ENCODE data around the gene TMEM14A. TPM values are rescaled to one million over a fixed set of nuclear protein-coding genes. Genes with fewer than 3 reads are reported as not detected.

Gene TMEM14A
- total and polyA plus RNA-seq, 9 of the 15 experiments (the other 6 are each of a cell fraction or from before 2014, with no cell fraction given): 3.5 to 43.3 (median 8.5) TPM

DNA sequence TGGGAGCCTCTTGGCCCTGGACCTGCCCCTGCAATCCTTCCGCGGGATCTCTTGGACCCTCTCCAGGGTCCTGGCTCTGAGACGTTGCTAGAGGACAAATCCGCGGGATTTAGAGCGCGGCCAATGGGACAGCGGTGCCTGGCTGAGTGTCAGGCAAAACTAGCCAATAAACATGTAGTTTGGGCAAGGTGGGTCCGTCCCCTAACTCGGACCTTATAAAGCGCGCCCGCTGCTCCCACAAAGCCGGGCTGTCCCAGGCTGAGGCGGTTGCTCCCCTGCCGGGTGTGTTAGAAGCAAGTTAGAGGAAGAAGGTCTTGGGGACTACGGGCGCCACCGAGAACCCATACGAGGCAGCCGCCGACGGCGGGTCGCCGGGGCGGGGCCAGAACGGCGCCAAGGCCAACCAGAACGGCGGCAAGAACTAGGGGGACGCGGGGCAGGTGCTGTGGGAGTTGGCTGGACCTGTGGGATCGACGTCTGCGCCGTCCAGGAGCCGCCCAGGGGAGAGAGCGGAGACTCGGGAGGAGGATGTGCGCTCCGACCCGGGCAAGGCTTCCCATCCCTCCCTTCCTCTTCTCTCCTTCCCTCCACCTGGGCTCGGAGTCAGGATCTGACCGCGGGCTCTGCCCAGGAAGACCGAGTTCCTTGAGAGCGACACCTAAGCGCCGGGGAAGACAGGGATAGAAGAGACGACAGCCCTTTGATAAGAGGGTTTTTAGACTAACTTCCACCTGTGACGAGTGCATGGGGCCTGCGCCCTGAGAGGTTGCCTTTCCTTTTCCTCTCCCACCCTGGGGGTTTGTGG, 6.5 kb upstream of the TMEM14A start (continued):
- TF ChIP-seq PRPF4 (IDR thresholded peaks at IDR 0.05; ENCODE audit: insufficient read depth, low read depth, low read length, poor library complexity, severe bottlenecking) (no peak), NR3C1 (CRISPR knock-in tag; IDR thresholded peaks at IDR 0.05) (no peak), HDAC6 (IDR thresholded peaks at IDR 0.05; ENCODE audit: low read depth, low read length) (no peak), ELF2 (CRISPR knock-in tag; IDR thresholded peaks at IDR 0.05) (no peak), ZNF184 (CRISPR knock-in tag; IDR thresholded peaks at IDR 0.05) (no peak), ZNF121 (CRISPR knock-in tag; conservative IDR thresholded peaks at IDR 0.05) (no peak), PML (IDR thresholded peaks at IDR 0.05; ENCODE audit: low read length) (peak; percentile 67; the same call in 1 of the 2 replicates), ZFX (CRISPR knock-in tag; IDR thresholded peaks at IDR 0.05) (peak; percentile 43; the same call in 1 of the 2 replicates), BRD4 (IDR thresholded peaks at IDR 0.05) (no peak), HIVEP1 (CRISPR knock-in tag; IDR thresholded peaks at IDR 0.05) (0 out of 2 replicates have a peak, but pooled peaks have one; percentile 36), ZBTB17 (CRISPR knock-in tag; IDR thresholded peaks at IDR 0.05) (no peak), ZNF274 (IDR thresholded peaks at IDR 0.05; ENCODE audit: borderline replicate concordance, low read depth, low read length) (no peak), THRAP3 (IDR thresholded peaks at IDR 0.05; ENCODE audit: borderline replicate concordance) (no peak), COPS2 (conservative IDR thresholded peaks at IDR 0.05) (no peak), SREBF2 (CRISPR knock-in tag; IDR thresholded peaks at IDR 0.05) (no peak), L3MBTL2 (IDR thresholded peaks at IDR 0.05) (peak; percentile 77), CREM (IDR thresholded peaks at IDR 0.05; ENCODE audit: low read depth) (peak; percentile 36; the same call in 1 of the 2 replicates)
- TF ChIP-seq, protein P1, sequence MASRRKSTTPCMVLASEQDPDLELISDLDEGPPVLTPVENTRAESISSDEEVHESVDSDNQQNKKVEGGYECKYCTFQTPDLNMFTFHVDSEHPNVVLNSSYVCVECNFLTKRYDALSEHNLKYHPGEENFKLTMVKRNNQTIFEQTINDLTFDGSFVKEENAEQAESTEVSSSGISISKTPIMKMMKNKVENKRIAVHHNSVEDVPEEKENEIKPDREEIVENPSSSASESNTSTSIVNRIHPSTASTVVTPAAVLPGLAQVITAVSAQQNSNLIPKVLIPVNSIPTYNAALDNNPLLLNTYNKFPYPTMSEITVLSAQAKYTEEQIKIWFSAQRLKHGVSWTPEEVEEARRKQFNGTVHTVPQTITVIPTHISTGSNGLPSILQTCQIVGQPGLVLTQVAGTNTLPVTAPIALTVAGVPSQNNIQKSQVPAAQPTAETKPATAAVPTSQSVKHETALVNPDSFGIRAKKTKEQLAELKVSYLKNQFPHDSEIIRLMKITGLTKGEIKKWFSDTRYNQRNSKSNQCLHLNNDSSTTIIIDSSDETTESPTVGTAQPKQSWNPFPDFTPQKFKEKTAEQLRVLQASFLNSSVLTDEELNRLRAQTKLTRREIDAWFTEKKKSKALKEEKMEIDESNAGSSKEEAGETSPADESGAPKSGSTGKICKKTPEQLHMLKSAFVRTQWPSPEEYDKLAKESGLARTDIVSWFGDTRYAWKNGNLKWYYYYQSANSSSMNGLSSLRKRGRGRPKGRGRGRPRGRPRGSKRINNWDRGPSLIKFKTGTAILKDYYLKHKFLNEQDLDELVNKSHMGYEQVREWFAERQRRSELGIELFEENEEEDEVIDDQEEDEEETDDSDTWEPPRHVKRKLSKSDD (conservative IDR thresholded peaks at IDR 0.05; ENCODE audit: low read length): no peak
- TF ChIP-seq, protein P2, sequence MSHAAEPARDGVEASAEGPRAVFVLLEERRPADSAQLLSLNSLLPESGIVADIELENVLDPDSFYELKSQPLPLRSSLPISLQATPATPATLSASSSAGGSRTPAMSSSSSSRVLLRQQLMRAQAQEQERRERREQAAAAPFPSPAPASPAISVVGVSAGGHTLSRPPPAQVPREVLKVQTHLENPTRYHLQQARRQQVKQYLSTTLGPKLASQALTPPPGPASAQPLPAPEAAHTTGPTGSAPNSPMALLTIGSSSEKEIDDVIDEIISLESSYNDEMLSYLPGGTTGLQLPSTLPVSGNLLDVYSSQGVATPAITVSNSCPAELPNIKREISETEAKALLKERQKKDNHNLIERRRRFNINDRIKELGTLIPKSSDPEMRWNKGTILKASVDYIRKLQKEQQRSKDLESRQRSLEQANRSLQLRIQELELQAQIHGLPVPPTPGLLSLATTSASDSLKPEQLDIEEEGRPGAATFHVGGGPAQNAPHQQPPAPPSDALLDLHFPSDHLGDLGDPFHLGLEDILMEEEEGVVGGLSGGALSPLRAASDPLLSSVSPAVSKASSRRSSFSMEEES (CRISPR knock-in tag; IDR thresholded peaks at IDR 0.05): no peak
- TF ChIP-seq, protein P3, sequence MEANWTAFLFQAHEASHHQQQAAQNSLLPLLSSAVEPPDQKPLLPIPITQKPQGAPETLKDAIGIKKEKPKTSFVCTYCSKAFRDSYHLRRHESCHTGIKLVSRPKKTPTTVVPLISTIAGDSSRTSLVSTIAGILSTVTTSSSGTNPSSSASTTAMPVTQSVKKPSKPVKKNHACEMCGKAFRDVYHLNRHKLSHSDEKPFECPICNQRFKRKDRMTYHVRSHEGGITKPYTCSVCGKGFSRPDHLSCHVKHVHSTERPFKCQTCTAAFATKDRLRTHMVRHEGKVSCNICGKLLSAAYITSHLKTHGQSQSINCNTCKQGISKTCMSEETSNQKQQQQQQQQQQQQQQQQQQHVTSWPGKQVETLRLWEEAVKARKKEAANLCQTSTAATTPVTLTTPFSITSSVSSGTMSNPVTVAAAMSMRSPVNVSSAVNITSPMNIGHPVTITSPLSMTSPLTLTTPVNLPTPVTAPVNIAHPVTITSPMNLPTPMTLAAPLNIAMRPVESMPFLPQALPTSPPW (CRISPR knock-in tag; IDR thresholded peaks at IDR 0.05): no peak
- TF ChIP-seq, protein P4, sequence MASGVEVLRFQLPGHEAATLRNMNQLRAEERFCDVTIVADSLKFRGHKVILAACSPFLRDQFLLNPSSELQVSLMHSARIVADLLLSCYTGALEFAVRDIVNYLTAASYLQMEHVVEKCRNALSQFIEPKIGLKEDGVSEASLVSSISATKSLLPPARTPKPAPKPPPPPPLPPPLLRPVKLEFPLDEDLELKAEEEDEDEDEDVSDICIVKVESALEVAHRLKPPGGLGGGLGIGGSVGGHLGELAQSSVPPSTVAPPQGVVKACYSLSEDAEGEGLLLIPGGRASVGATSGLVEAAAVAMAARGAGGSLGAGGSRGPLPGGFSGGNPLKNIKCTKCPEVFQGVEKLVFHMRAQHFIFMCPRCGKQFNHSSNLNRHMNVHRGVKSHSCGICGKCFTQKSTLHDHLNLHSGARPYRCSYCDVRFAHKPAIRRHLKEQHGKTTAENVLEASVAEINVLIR (CRISPR knock-in tag; IDR thresholded peaks at IDR 0.05): no peak

All from K562 (cell line).